ENCODE measurements around the gene ZDHHC8.

Gene ZDHHC8

GRCh38 chr22:20131859-20132685 lies 468 bp downstream of the ZDHHC8 start:
- Histone ChIP-seq H3F3A (ENCODE audit: control insufficient read depth, insufficient read depth) (peaks cover 18% of the 10 kb centered on the region), H3K9me2 (replicated peaks; ENCODE audit: control insufficient read depth, low read length) (no peaks in the 10 kb centered on the region), H3K9me3 (ENCODE audit: control insufficient read depth, insufficient read depth, low read length) (no peaks in the 10 kb centered on the region), H3K27me3 (ENCODE audit: control insufficient read depth, low read length) (peaks cover 24% of the 10 kb centered on the region), H4K20me1 (ENCODE audit: control insufficient read depth, insufficient read depth, low read depth, low read length) (peaks cover 3% of the 10 kb centered on the region; the same call in 1 of the 2 replicates), H3K4me1 (ENCODE audit: control insufficient read depth, low read length) (peaks cover 9% of the 10 kb centered on the region; the same call in 1 of the 2 replicates), H3K4me2 (ENCODE audit: low read length) (peak overlapping the region; percentile 44), H3K4me3 (ENCODE audit: low read length) (peak overlapping the region; percentile 54), H3K36me3 (ENCODE audit: control insufficient read depth, low read length) (peaks cover 19% of the 10 kb centered on the region), H3K27ac (ENCODE audit: low read depth, low read length) (no peak overlapping the region), H3K79me2 (ENCODE audit: control insufficient read depth, low read length) (no peaks in the 10 kb centered on the region)
- no peak for TF ChIP-seq CTCF (IDR thresholded peaks at IDR 0.05; ENCODE audit: low read depth, low read length, poor library complexity, severe bottlenecking)
- TF ChIP-seq EZH2phosphoT487 (IDR thresholded peaks at IDR 0.05; ENCODE audit: borderline replicate concordance, low read length), result peak; percentile 86

GRCh38 chr22:20132686-20133246 lies 1.2 kb downstream of the ZDHHC8 start:
- peaks cover 12% of the 10 kb centered on the region for H3F3A ChIP-seq (ENCODE audit: control insufficient read depth, insufficient read depth)
- H3K4me2 ChIP-seq (ENCODE audit: low read length), result peak overlapping the region; percentile 44
- peaks cover 12% of the 10 kb centered on the region for H3K4me1 ChIP-seq (ENCODE audit: control insufficient read depth, low read length)
- H4K20me1 ChIP-seq (ENCODE audit: control insufficient read depth, insufficient read depth, low read depth, low read length), result peaks cover 6% of the 10 kb centered on the region; the same call in 1 of the 2 replicates
- H3K4me3 ChIP-seq (ENCODE audit: low read length), result peak overlapping the region; percentile 54; the same call in 1 of the 2 replicates
- no peak for TF ChIP-seq EZH2phosphoT487 (IDR thresholded peaks at IDR 0.05; ENCODE audit: borderline replicate concordance, low read length)
- TF ChIP-seq CTCF (IDR thresholded peaks at IDR 0.05; ENCODE audit: low read depth, low read length, poor library complexity, severe bottlenecking), result no peak
- no peak overlapping the region for H3K27ac ChIP-seq (ENCODE audit: low read depth, low read length)
- peaks cover 24% of the 10 kb centered on the region for H3K27me3 ChIP-seq (ENCODE audit: control insufficient read depth, low read length)
- H3K9me2 ChIP-seq (replicated peaks; ENCODE audit: control insufficient read depth, low read length), result no peaks in the 10 kb centered on the region
- peaks cover 12% of the 10 kb centered on the region for H3K36me3 ChIP-seq (ENCODE audit: control insufficient read depth, low read length)
- H3K9me3 ChIP-seq (ENCODE audit: control insufficient read depth, insufficient read depth, low read length), result no peaks in the 10 kb centered on the region
- no peaks in the 10 kb centered on the region for H3K79me2 ChIP-seq (ENCODE audit: control insufficient read depth, low read length)

- 0 out of 2 replicates have a peak, but pooled peaks cover 2% of the 10 kb centered on the region for H4K20me1 ChIP-seq (ENCODE audit: control insufficient read depth, insufficient read depth, low read depth, low read length)
- no peaks in the 10 kb centered on the region for H3K9me2 ChIP-seq (replicated peaks; ENCODE audit: control insufficient read depth, low read length)
- no peak for TF ChIP-seq CTCF (IDR thresholded peaks at IDR 0.05; ENCODE audit: low read depth, low read length, poor library complexity, severe bottlenecking)
- no peak for TF ChIP-seq EZH2phosphoT487 (IDR thresholded peaks at IDR 0.05; ENCODE audit: borderline replicate concordance, low read length)
- H3K9me3 ChIP-seq (ENCODE audit: control insufficient read depth, insufficient read depth, low read length), result no peaks in the 10 kb centered on the region
- no peaks in the 10 kb centered on the region for H3K79me2 ChIP-seq (ENCODE audit: control insufficient read depth, low read length)
- H3K4me1 ChIP-seq (ENCODE audit: control insufficient read depth, low read length), result peaks cover 12% of the 10 kb centered on the region
- no peaks in the 10 kb centered on the region for H3F3A ChIP-seq (ENCODE audit: control insufficient read depth, insufficient read depth)
- H3K27me3 ChIP-seq (ENCODE audit: control insufficient read depth, low read length), result peaks cover 24% of the 10 kb centered on the region
- H3K4me3 ChIP-seq (ENCODE audit: low read length), result no peak overlapping the region
- H3K4me2 ChIP-seq (ENCODE audit: low read length), result no peak overlapping the region
- H3K36me3 ChIP-seq (ENCODE audit: control insufficient read depth, low read length), result no peaks in the 10 kb centered on the region
- no peak overlapping the region for H3K27ac ChIP-seq (ENCODE audit: low read depth, low read length)
Observed at GRCh38 chr22:20133930-20134549, 2.4 kb downstream of the ZDHHC8 start.

Data from DOHH2 (cell line).